ENCODE measurements around the gene GALNS.

GALNS gene

GRCh38 chr16:88856122-88856827 is 472 bp downstream of the GALNS start:
- no peak for DNase-seq (ENCODE audit: low spot score)

GRCh38 chr16:88855736-88856121 is 1.0 kb downstream of the GALNS start:
- no peak for DNase-seq (ENCODE audit: low spot score)

- no peak for DNase-seq (ENCODE audit: low spot score)
Observed at GRCh38 chr16:88855176-88855575, 1.6 kb downstream of the GALNS start.

GRCh38 chr16:88854306-88855111 is 2.2 kb downstream of the GALNS start:
- no peak for DNase-seq (ENCODE audit: low spot score)

- no peak for DNase-seq (ENCODE audit: low spot score)
Observed at GRCh38 chr16:88853325-88853941, 3.3 kb downstream of the GALNS start.

GRCh38 chr16:88851616-88852015 is 5.1 kb downstream of the GALNS start:
- DNase-seq (ENCODE audit: low spot score) = no peak

- no peak for DNase-seq (ENCODE audit: low spot score)
Observed at GRCh38 chr16:88850531-88851199, 6.1 kb downstream of the GALNS start.

GRCh38 chr16:88848557-88848956 is 8.2 kb downstream of the GALNS start:
- no peak for DNase-seq (ENCODE audit: low spot score)

GRCh38 chr16:88847654-88848053 is 9.1 kb downstream of the GALNS start:
- DNase-seq (ENCODE audit: low spot score) = no peak

- no peak for DNase-seq (ENCODE audit: low spot score)
Observed at GRCh38 chr16:88846088-88846487, 10.7 kb downstream of the GALNS start.

GRCh38 chr16:88844419-88845036 is 12.2 kb downstream of the GALNS start:
- DNase-seq (ENCODE audit: low spot score) = no peak

- no peak for DNase-seq (ENCODE audit: low spot score)
Observed at GRCh38 chr16:88843256-88843655, 13.5 kb downstream of the GALNS start.

- no peak for DNase-seq (ENCODE audit: low spot score)
Observed at GRCh38 chr16:88842806-88843205, 13.9 kb downstream of the GALNS start.

- no peak for DNase-seq (ENCODE audit: low spot score)
Observed at GRCh38 chr16:88842308-88842756, 14.4 kb downstream of the GALNS start.

- DNase-seq (ENCODE audit: low spot score) = no peak
Observed at GRCh38 chr16:88841521-88842307, 15.0 kb downstream of the GALNS start.

- no peak for DNase-seq (ENCODE audit: low spot score)
Observed at GRCh38 chr16:88840600-88841215, 16.0 kb downstream of the GALNS start.

- no peak for DNase-seq (ENCODE audit: low spot score)
Observed at GRCh38 chr16:88839745-88840599, 16.8 kb downstream of the GALNS start.

- no peak for DNase-seq (ENCODE audit: low spot score)
Observed at GRCh38 chr16:88839026-88839529, 17.7 kb downstream of the GALNS start.

GRCh38 chr16:88838566-88838965 is 18.2 kb downstream of the GALNS start:
- DNase-seq (ENCODE audit: low spot score) = no peak
